ENCODE data around the gene ABCG1.
A peak's percentile ranks its signal among the peaks of the same experiment; 100 is the strongest.

The ABCG1 gene

GRCh38 chr21:42308914-42309752 is 90.2 kb downstream of the ABCG1 start:
- no peak for DNase-seq

GRCh38 chr21:42309753-42310213 is 90.8 kb downstream of the ABCG1 start:
- DNase-seq: peak; percentile 92

GRCh38 chr21:42310411-42311001 is 91.6 kb downstream of the ABCG1 start:
- DNase-seq: no peak

- no peak for DNase-seq
Measured at GRCh38 chr21:42311160-42311559, 92.2 kb downstream of the ABCG1 start.

GRCh38 chr21:42311816-42312625 is 93.1 kb downstream of the ABCG1 start:
- DNase-seq: no peak

GRCh38 chr21:42312626-42313104 is 93.7 kb downstream of the ABCG1 start:
- no peak for DNase-seq

GRCh38 chr21:42313501-42313969 is 94.6 kb downstream of the ABCG1 start:
- peak; percentile 41 for DNase-seq

GRCh38 chr21:42314616-42315295 is 95.8 kb downstream of the ABCG1 start:
- no peak for DNase-seq

- DNase-seq: no peak
Measured at GRCh38 chr21:42315296-42315891, 96.5 kb downstream of the ABCG1 start, which contains the start of gene TFF3. TFF3 (minus strand) TSS chr21:42315409; CDS start chr21:42315374, 35 bp downstream.

- DNase-seq: no peak
Measured at GRCh38 chr21:42316891-42317290, 98.0 kb downstream of the ABCG1 start.

GRCh38 chr21:42317341-42317741 is 98.4 kb downstream of the ABCG1 start:
- no peak for DNase-seq

- DNase-seq: no peak
Measured at GRCh38 chr21:42317826-42318746, 99.1 kb downstream of the ABCG1 start.

GRCh38 chr21:42319376-42319775 is 100.4 kb downstream of the ABCG1 start:
- no peak for DNase-seq

- DNase-seq: no peak
Measured at GRCh38 chr21:42319851-42320572, 101.1 kb downstream of the ABCG1 start.

- DNase-seq: no peak
Measured at GRCh38 chr21:42320791-42321190, 101.9 kb downstream of the ABCG1 start.

- DNase-seq: no peak
Measured at GRCh38 chr21:42321231-42321630, 102.3 kb downstream of the ABCG1 start.

GRCh38 chr21:42321845-42322244 is 102.9 kb downstream of the ABCG1 start:
- no peak for DNase-seq

GRCh38 chr21:42324896-42325295 is 106.0 kb downstream of the ABCG1 start:
- no peak for DNase-seq

- DNase-seq: no peak
Measured at GRCh38 chr21:42330380-42331371, 111.7 kb downstream of the ABCG1 start.

Measured in retina (tissue), 1 donor.